ENCODE data around the gene SSC5D.

Gene SSC5D

DNA sequence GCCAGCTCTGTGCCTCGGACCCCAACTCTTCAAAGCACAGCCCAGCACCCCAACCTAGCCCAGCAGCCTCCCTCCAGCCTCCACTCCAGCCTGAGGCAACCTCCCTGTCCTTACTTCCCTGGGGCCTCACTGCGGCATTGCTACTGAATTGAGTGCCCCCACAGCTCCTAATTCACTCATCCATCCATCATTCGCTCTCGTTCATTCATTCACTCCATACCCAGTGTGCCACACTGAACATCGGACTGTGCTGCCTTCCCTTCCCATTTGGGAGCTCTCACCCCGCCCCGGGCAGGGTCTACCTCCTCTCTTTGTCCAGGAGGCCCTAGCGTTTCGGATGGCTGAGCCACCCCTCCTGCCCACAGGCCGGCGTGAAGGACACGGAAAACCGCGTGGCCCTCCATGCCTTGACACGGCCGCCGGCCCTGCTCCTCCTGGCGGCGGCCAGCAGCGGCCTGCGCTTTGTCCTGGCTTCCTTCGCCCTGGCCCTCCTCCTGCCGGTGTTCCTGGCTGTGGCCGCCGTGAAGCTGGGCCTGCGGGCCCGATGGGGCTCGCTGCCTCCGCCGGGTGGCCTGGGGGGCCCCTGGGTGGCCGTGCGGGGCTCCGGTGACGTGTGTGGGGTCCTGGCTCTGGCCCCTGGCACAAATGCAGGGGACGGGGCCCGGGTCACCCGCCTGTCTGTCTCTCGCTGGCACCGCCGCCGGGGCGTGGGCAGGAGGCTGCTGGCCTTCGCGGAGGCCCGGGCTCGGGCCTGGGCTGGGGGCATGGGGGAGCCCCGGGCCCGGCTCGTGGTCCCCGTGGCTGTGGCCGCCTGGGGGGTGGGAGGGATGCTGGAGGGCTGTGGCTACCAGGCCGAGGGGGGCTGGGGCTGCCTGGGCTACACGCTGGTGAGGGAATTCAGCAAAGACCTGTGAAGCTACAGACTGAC lies 1.9 kb upstream of the SSC5D start:
- Mint-ChIP-seq H3K27me3 (ENCODE audit: low read depth, poor library complexity) (peaks cover 3% of the 10 kb centered on the region), H3K4me3 (peak overlapping the region; percentile 91), H3K4me1 (peaks cover 28% of the 10 kb centered on the region), H3K27ac (peak overlapping the region; percentile 98), H3K9me3 (no peaks in the 10 kb centered on the region), H3K36me3 (ENCODE audit: low read depth) (no peaks in the 10 kb centered on the region)
- TF ChIP-seq, protein P1, sequence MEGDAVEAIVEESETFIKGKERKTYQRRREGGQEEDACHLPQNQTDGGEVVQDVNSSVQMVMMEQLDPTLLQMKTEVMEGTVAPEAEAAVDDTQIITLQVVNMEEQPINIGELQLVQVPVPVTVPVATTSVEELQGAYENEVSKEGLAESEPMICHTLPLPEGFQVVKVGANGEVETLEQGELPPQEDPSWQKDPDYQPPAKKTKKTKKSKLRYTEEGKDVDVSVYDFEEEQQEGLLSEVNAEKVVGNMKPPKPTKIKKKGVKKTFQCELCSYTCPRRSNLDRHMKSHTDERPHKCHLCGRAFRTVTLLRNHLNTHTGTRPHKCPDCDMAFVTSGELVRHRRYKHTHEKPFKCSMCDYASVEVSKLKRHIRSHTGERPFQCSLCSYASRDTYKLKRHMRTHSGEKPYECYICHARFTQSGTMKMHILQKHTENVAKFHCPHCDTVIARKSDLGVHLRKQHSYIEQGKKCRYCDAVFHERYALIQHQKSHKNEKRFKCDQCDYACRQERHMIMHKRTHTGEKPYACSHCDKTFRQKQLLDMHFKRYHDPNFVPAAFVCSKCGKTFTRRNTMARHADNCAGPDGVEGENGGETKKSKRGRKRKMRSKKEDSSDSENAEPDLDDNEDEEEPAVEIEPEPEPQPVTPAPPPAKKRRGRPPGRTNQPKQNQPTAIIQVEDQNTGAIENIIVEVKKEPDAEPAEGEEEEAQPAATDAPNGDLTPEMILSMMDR (IDR thresholded peaks at IDR 0.05), result no peak
- no peak for DNase-seq

DNA sequence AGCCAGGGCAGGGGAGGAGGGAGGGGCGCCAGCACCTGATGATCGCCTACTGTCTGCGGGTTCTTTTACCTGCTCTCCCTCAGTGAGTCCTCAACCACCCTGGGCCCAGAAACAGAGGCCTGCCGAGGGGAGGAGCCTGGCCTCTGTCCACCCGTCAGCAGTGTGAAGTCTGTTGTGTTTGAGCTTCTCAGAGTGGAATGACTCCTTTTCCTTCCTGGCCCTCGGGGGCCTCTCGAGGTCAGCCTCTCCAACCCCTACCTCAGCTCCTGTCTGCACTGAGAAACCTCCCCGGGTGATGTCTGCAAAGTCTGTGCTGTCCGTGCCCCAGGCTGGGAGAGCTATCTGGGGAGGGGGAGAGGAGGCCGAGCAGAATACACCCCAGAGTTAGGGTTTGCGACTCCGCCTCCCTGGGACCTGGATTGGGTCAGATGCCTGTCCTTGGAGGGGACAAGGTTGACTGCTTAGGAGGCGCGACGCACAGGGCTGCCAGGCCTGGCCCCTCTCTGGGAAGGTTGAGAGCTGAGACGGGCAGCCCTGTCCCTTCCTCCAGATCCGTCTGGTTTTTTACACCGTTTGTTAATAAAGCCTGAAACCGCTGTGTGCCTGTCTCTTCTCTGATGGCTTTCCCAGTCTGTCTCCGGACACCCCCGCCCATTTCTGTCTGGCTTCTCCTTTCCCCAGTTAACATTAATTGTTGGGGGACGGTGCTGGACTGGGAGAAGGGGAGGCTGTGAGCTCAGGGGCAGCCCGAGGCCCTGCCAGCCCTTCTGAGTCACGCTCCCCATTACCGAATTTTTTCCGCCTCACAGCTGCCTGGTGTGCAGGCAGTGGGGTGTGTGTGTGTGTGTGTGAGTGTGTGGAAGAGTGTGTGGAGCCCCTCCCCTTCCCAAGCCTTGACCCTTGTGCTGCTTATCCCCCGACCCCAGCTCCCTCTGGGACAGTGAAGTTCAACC lies 989 bp upstream of the SSC5D start:
- Mint-ChIP-seq H3K27me3 (ENCODE audit: low read depth, poor library complexity) (peaks cover 7% of the 10 kb centered on the region), H3K4me1 (peaks cover 37% of the 10 kb centered on the region), H3K27ac (peak overlapping the region; percentile 98), H3K4me3 (peak overlapping the region; percentile 70), H3K36me3 (ENCODE audit: low read depth) (no peaks in the 10 kb centered on the region), H3K9me3 (no peaks in the 10 kb centered on the region)
- TF ChIP-seq, protein P1 (IDR thresholded peaks at IDR 0.05), result no peak
- peak; percentile 68 for DNase-seq

DNA sequence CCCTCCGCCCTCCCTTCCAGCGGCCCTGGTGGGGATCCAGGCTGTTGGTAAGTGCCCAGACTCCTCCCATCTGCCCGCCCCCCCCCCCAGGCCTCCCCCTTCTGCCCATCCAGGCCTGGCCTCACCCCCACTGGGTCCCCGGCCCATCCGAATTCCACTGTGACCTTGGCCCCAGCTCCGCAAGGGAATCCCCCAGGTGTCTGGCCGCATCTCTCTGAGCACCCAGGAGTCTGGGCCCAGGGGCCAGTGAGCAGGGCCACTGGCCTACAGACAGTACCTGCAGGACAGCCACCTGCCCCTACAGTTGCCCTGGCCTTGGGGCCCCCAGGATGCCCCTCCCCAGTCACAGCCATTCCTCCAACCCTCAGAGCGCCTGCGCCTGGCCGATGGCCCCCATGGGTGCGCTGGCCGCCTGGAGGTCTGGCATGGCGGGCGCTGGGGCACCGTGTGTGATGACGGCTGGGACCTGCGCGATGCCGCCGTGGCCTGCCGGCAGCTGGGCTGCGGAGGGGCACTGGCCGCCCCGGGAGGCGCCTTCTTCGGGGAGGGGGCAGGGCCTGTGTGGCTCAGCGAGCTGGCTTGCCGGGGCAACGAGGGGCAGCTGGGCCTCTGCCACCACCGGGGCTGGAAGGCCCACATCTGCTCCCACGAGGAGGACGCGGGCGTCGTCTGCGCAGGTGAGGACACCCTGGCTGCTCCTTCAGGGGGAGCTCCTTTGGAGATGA lies 912 bp downstream of the SSC5D start:
- peaks cover 7% of the 10 kb centered on the region for H3K27me3 Mint-ChIP-seq (ENCODE audit: low read depth, poor library complexity)
- no peaks in the 10 kb centered on the region for H3K9me3 Mint-ChIP-seq
- TF ChIP-seq, protein P1 (IDR thresholded peaks at IDR 0.05), result no peak
- no peak overlapping the region for H3K4me3 Mint-ChIP-seq
- no peak overlapping the region for H3K27ac Mint-ChIP-seq
- DNase-seq, result no peak
- H3K36me3 Mint-ChIP-seq (ENCODE audit: low read depth), result no peaks in the 10 kb centered on the region
- H3K4me1 Mint-ChIP-seq, result peaks cover 46% of the 10 kb centered on the region

DNA sequence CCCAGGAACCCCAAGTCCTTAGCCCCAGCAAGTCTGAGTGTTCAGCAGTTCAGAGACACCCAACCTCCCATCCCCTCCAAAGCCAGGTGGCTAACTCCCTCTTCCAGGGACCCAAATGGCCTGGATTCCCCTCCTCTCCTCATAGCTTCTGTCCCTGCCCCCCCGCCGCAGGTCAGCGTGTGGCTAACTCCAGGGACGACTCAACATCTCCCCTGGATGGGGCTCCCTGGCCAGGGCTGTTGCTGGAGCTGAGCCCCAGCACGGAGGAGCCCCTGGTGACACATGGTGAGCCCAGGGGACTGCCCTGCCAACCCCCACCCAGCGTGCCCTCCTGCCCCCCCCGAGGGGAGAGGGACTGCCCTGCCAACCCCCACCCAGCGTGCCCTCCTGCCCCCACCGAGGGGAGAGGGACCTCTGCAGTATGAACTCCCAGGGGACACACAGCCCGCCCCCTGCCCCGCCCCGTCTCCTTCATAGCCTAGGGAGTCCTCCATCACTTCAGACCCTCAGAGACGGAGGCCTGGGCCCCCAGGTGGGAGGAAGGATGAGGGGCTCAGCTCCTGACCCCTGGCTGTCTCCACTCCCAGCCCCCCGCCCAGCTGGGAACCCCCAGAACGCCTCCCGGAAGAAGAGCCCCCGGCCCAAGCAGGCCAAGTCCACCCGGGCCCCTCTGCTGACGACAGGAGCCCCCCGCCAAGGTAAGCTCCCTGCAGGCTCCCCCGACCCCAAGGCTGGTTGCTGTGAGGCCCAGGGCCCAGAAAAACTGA lies 1.7 kb downstream of the SSC5D start:
- Mint-ChIP-seq H3K4me1 (peaks cover 53% of the 10 kb centered on the region), H3K27ac (no peak overlapping the region), H3K4me3 (no peak overlapping the region), H3K9me3 (no peaks in the 10 kb centered on the region), H3K36me3 (ENCODE audit: low read depth) (no peaks in the 10 kb centered on the region), H3K27me3 (ENCODE audit: low read depth, poor library complexity) (peaks cover 7% of the 10 kb centered on the region)
- DNase-seq, result no peak
- TF ChIP-seq, protein P1 (IDR thresholded peaks at IDR 0.05), result no peak

Measured in nephron progenitor cell (in vitro differentiated cells).